IPS-NIHi7 (cell line): ENCODE measurements around the gene SLC2A6.

Experiments
- DNase-seq: peaks from one replicate; pipeline ENCODE4 v3.0.0; 2012; ENCODE audit warnings: mixed read lengths; ENCODE audit errors: extremely low spot score

Gene SLC2A6

DNA sequence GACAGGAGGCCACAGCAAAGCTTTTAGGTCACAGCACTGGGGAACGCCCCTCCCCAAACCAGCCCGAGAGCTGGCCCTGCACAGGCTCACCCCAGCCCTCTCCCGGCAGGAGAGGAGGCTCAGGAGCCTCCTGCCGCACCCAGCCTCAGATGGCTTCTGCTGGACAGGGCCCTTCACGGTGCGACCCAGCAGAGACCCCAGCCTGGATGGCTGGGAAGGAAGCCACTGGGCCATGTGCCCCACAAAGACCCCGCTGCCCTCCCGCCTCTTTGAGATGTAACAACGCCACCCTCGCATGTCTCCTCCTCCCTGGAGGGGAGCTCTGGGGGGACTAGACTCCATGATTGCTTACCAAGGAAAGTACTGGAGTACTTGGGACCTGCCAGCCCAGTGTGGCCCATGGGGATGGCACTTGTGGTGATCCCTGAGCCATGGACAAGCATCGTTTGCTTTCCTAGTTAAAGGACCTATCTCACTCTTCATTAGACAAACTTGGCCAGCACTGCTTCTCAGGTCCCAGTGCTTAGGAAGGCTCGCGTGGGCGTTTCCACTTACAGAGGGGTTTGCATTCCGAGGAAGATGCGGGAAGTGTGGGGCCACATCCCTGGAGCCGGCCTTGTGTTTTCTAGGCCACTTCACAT, 36.8 kb upstream of the SLC2A6 start:
- DNase-seq, result no peak

DNA sequence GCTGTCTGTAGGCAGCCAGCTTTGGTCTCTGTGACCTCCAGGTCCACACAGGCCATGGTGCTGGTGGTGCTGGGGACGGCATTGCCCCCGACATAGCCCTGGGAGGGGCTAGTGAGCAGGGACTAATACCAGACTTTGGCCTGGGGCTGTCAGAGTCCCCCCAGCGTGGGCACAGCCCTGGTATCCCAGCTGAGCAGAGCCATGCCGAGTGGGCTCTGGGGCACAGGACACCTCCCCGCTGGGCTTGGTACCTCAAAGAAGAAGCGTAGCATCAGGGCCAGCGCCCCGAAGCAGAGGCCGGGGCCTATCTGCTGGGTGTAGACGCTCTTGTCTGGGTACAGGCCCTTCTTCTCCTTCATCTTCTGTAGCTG, 36.3 kb upstream of the SLC2A6 start:
- no peak for DNase-seq

DNA sequence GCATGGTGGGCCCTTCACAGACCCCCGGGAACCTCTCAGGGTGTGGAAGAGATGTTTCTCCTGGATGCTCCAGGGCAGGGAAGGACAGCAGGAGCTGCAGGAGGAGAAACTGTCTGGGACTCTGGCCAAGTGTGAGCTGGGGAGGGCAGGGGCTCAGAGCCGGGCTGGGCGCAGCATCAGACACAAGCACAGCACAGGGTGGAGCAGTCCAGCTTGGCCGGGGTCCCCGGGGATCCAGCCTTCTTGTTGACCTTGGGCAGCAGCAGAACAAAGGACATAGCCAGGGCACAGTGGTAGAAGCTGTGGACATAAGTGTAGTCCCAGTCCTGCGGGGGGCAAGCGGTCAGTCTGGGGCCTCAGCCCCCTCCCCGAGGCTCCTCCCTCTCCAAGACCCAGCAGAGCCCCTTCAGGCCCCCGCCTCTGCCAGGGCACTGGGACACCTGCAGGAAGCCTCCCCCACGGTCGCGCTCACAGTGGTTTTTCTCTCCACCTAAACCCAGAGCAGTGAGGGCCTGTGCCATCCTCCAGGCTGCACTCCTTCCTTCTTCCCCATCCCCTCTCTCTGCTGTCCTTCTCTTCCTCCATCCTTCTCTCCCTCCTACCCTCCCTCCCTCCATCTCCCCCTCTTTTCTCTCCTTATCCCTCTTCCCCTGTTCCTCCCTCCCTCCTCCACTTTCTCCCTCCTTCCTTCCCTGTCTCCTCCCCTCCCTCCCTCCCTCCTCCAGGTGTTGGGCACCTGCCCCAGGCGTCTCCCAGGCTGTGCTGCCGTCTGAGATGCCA, 35.8 kb upstream of the SLC2A6 start:
- DNase-seq, result no peak

DNA sequence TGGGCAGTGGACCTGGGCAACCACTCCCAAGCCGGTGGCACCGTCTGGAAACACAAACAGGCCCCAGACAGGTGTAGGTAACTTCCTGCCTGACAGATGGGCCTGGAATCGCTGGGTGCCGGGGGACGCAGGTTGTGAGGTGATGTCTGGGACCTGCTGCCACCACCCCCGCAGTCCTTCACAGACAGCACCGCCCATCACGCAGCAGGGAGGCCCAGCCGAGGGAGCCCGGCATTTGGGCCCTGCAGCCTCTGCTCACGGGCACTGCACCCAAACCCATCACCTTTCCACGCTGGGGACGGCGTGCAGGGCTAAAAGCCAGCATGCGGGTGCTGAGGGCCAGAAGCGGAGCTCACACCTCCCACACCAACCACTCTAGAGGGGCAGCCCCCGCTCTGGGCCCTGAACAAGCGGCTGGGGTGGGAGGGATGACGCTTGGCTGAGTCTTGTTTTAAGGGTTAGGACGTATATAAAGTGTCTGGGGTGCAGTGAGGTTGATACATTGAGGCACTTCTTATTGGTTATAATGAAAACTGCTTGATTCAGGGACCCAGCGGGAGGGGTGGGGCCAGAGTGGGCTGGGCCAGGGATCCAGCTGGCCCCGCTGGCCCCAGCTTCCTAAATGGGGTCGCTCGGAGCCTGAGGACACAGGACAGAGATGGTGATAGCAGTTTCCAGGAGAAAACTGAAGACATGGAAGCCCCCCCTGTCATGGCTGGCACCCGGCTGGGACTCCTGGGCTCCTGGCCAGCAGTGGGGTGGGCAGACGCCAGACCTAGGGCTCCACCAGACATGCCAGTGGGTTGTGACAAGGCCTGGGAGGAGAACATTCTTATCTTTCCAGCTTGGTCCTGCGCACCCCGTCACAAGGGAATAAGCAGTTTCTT, 34.6 kb upstream of the SLC2A6 start:
- no peak for DNase-seq

DNA sequence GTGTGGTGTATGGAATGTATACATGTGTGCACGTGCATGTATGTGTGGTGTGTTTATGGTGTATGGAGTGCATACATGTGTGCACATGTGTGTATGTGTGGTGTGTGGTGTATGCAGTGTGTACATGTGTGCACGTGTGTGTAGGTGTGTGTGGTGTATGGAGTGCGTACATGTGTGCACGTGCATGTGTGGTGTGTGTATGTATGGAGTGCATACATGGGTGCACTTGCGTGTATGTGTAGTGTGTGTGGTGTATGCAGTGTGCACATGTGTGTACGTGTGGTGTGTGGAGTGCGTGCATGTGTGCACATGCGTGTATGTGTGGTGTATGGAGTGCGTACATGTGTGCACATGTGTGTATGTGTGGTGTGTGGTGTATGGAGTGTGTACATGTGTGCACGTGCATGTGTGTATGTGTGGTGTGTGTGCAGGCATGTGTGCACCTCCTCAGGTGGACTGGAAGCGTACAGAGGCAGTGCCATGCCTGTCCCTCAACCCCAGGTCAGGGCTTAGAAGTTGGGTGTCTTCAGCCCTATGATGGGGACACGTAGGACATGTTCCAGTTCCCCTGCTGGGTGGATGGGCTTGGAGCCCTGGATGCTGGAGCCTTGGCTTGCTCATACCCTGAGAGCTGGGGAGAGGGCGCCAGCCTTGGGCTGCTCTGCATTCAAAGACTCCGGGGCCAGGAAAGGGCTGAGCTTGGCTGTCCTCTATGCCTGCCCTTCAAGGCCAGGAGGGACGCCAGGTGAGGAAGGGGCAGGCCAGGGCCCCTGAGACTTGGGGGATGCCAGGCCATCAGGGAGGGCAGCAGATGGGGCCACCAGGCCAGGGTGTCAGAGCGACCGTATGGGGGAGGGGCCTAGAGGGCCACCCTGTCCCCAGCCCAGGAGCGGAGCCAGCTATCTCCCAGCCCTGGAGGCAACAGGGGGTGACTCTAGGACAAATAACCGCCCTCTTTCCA, 33.6 kb upstream of the SLC2A6 start:
- DNase-seq, result no peak

DNA sequence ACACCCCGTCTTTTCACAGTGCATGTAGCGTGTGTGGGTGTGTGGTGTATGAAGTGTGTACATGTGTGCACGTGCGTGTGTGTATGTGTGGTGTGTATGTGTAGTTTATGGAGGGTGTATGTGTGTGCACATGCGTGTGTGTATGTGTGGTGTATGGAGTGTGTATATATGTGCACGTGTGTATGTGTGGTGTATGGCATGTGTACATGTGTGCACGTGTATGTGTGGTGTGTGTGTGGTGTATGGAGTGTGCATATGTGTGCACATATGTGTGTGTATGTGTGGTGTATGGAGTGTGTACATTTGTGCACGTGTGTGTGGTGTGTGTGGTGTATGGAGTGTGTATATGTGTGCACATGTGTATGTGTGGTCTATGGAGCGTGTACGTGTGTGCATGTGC, 32.7 kb upstream of the SLC2A6 start:
- no peak for DNase-seq

DNA sequence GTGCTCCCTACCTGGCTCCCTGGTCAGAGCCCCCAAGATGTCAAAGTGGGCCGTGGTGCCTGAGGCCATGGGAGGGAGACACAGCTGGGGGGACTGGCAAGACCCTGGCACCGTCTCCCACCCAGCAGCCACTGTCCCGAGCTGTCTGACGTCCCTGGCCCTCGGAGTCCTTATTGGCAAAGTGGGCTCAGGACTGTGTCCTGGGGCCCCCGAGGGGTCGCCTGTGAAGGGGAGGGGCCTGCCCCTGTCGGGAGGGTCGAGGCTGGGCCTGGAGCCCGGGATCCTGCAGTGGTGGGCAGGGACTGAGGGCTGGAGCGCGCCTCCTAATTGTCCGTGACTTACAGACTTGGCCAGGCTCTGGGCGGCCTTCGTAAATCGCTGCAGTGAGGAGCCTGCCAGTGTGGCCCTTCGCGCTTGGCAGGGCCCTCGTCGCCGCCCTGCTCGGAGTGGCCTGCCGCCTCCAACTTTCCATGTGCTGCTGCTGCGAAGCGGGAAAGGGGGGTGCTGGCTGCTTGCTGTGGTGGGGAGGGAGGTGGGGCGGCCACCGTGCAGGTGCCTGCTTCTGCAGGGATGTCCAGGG, 32.1 kb upstream of the SLC2A6 start:
- no peak for DNase-seq

DNA sequence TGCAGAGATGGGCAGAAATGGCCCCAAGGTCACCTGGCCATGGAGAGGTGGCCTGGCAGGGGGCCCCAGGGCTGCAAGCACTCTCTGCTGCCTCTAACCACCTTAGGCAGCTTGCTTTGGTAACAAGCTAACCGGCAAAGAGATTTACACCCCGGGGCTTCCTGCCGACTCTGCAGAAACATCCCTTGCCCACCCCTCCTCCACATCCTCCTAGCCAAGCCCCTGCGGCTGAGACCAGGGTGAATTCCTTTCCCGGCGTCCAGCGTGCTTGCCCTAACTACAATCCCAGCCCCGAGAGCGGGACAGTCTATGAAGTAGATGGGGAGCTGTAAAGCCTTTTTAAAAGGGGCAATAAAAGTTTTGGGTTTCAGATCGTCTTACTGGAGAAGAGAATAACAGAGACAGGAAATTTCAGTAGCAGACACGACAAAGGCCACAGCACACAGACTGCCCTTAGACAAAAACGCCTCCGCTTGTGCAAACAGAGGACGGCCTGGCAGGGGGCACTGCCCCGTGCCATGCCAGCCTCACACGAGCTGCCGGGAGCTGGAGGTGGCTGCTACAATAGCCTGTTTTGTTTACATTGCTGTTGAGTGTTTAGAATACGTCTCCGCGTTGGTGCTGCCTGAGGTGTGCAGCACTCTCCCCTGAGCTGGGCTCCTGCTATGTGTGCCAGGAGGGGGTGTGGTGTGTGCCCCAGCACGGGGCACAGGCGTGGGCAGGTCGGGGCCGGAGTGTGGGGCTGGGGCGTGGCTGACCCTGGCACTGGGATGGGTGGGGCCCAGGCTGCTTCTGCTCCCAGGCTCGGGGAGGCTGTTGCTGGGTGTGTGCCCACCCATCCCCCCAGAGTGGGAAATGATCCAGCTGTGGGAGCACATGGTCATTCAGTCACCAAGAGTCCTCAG, 30.5 kb upstream of the SLC2A6 start:
- DNase-seq, result peak; percentile 88

DNA sequence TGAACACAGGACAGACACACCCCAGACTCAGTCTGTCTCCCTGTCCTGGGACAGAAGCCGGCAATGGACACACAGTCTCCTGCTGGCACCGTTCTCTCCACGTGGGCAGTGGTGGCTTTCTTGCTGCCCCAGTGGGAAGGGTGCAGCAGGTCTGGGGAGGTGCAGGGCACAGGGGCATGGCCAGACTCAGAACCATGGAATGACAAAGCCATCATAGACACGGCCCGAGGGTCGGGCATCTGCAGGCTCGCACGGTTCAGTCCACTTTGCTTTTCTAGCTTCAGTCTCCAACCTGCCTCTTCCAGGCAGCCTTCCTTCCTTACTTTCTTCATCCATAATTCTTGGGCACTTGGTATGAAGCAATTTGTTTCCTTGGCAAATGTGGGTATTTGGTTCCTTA, 29.1 kb upstream of the SLC2A6 start:
- DNase-seq, result no peak

DNA sequence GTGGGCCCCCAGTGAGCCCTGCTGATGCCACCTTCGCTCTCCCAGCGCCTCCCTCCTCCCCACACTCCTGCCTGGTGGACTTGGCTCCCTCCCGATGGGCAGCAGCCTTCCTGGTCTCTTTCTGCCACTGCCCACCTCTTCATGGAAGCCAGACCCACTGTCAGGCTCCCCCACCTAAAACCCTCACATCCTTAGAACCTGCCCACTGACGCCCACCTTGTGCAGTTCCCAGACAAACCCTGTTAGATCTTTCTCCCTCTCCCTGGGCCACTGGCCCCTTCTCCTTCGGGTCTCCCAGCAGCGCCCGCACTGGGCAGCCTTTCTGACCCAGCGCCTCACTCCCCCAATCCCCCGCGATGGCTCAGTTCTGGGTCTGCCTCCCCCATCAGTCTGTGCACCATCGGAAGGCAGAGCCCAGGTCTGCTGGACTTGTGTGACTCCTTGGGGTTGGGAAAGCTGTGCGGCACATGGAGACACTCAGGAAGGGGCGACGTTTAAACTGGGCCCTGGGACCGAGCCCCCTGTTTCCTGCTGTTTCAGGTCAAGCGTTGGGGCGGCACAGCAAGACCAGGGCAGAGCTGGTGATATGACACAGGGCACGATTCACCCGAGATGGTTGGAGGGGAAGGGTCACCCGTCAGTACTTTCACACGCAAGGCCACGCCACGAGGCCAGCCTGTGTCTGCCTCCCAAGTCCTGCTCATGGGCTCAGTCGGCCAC, 28.5 kb upstream of the SLC2A6 start:
- no peak for DNase-seq

DNA sequence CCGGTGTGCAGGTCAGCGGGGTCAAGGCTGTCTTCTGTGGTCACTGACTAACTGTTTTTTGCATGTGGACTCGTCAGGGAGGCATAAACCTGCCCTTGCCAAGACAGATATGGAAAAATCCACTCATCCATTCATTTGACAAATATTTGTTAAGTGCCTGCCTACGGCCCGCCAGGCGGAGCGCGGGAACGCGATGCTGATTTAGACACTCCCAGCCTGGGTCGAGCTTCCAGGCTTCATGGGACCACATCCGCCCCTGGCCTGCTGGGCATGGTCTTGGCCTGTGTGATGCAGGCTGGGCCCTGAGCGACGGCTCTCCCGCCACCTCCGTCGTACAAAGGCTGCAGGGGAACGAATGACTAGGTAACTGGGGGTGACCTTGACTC, 27.7 kb upstream of the SLC2A6 start:
- DNase-seq, result no peak

DNA sequence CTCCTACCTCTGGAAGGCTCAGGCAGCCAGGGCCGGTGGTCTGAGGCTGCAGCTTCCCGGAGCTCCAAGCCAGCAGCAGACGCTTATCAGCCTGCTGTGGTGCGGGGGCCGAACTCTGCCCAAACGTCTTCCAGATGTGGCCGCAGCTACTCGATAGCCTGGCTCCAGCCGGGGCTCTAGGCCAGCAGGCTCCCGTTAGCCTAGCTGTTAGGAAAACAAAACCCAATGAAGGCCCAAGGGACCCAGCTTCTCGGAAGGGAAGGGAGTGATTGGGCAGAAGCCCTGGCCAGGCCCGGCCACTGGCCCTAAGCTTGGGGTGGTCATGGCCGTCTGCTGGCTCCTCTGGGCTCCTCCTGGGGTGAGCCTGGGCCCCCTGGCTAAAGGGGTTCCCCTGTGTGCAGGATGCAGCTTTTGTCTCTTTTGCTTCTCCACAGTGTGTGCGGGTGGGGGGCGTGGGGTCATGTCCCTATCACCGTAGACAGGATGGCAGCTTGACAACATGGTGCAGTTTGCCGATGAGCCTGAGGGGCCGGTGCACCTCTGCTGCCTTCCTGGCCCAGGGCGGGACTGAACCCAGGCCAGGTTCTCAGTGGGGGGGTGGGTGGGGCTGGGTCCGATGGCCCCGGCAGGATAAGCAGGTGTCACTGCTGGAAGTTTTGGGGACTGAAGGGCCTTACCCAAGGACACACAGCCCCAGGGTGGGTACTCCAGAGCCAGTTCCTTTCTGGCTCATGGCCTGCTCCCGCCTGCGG, 27.2 kb upstream of the SLC2A6 start:
- DNase-seq, result no peak

DNA sequence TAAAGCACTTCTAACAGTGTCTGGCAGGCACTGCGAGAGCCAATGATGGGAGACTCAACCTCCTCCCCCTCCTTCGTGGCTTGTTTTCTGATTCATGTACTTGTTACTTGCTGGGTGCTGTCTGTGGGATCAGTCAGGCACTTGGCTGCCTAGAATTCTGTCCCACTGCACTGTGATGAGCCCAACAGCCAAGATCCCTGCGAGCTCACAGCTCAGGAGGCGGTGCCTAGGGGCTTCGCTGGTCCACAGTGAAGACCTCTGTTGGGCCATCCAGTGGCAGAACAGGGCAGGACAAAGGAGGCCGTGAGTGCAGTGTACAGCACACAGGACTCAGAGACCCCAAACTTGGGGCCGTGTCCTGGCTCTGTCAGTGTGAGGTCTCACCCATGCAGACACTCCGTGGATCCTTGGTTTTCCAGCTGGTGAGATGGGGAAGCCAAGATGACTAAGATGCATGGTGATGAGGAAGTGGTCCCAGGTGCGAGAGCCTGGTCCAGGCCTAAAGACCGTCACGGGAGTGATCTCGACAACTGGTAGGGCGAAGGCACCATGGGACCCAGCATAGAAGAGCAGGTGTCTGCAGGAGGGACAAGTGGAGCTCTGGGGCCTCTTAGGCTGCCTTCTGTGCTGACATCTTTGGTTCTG, 26.4 kb upstream of the SLC2A6 start:
- no peak for DNase-seq

DNA sequence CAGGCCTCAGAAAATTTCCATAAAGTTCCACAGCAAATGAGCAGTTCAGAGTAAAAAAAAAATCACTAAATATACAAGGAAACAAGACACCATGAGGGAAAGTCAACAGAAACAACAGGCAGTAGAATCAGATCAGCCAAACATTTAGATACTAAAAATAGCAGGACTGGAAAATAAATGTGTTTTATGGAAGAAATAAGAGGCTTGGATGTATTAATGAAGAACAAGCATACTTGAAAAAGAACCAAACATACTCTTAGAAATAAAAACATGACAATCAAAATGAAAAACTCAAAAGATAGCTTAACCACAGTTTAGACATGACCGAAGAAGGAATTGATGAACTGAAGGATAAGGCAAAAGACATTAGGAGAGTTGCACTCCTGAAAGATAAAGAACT, 23.2 kb upstream of the SLC2A6 start:
- no peak for DNase-seq

DNA sequence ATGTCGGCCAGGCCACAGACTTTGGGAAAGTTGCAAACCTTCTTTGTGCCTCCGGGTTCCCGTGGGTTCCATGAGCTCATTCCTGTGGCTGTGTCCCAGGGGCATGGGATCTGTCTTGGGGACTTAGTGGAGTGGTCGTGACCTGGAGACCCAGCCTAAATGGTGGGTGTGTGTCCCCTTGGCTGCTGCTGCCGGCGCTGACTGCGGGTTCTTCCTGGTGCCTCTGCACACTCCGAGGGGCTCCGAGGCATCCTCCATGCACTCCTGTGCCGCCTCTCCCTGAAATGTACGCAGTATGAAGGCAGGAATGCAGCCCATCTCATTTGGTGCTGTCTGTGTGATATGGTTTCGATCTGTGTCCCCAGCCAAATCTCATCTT, 21.0 kb upstream of the SLC2A6 start:
- DNase-seq, result no peak

DNA sequence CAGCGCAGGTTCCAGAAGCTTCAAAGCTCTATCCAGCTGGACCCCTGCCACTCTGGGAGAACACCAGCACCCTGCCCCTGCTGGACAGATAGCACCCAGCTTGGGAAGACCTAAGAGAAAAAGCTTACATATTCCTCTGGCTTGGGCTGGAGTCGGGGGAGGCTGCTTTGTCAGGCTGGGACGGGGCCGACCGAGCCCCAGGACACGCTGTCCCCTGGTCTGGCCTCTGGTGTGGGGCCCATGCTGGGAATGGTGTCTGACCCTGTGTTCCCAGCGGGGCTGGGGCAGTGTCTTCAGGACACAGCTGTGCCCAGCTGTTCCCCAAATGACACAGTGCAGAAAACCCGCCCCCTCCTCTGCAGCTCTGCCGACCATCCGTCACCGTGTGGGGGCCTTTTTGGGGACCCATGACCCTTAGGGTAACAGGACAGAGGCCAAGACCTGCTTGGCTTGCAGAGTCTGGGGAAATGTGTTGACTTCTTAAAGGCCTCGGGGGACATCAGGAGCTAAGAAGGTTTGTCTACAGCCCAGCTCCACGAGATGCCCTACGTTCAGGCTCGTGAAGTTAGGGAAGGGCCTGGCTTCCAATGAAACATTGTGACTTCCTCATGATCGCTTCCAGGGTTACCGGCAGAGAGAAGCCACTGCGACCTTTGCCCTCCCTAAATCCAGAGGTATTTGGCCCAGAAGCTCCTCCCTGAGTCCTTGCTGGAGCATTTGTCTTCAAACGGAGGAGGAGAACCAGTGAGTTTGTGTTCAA, 20.4 kb upstream of the SLC2A6 start:
- DNase-seq, result no peak
